Endothelial cell of umbilical vein (primary cell): ENCODE data around the gene KCNQ1OT1. TPM values are rescaled to one million over a fixed set of nuclear protein-coding genes. Genes with fewer than 3 reads are reported as not detected.

ENCODE experiments used
- BruUV-seq: library from RNA; stranded (reverse); fragments of 400-500 nt; replicated peaks from 2 replicates; lab custom pipeline; 2021; lab: Mats Ljungman, UMichigan
- CTCF ChIA-PET: fragments of 300-600, 350-600 bp; sonication (Branson Sonifier 250); formaldehyde crosslinking; loops from one replicate; lab custom pipeline; 2021; ENCODE audit warnings: antibody characterized with exemption, inconsistent platforms; lab: Charles Lee
- POLR2A ChIA-PET: fragments of 300-600, 350-600 bp; sonication (Branson Sonifier 250); formaldehyde crosslinking; loops from one replicate; lab custom pipeline; 2021; ENCODE audit warnings: antibody characterized with exemption, inconsistent platforms; lab: Charles Lee
- DNase-seq: peaks from one replicate; pipeline ENCODE4 v3.0.0-alpha.2; 2011; ENCODE audit warnings: low read depth, low spot score
- FAIRE-seq: peaks from 2 replicates; lab custom pipeline; 2011; peaks lifted over from hg19 to GRCh38; lab: Jason Lieb, UNC
- H2AFZ ChIP-seq: 2 replicates; pipeline ENCODE4 v1.6.0; 2012; ENCODE audit warnings: low read depth, low read length, control low read depth, inconsistent platforms
- H3K27ac ChIP-seq: 2 replicates; pipeline ENCODE4 v1.5.1; 2011; ENCODE audit warnings: low read depth, mild to moderate bottlenecking, control low read depth, low read length, moderate library complexity; ENCODE audit not compliant: insufficient read depth
- H3K27me3 ChIP-seq, 2 experiments: 2 replicates each; pipeline versions ENCODE4 v1.6.0 to v1.6.1; 2011; ENCODE audit warnings: low read length in 2 of 2, mixed read lengths in 1 of 2; ENCODE audit not compliant: control insufficient read depth in 2 of 2, insufficient read depth in 2 of 2
- H3K36me3 ChIP-seq, 2 experiments: 2 replicates in 1 of 2; 3 replicates in 1 of 2; pipeline ENCODE4 v1.5.1; 2011; ENCODE audit warnings: low read length in 2 of 2, mild to moderate bottlenecking in 1 of 2, moderate library complexity in 1 of 2; ENCODE audit not compliant: control insufficient read depth in 2 of 2, insufficient read depth in 2 of 2; ENCODE audit errors: extremely low read depth in 1 of 2
- H3K4me1 ChIP-seq: 3 replicates; pipeline ENCODE4 v1.5.1; 2011; ENCODE audit warnings: mild to moderate bottlenecking, low read length; ENCODE audit not compliant: control insufficient read depth, insufficient read depth; ENCODE audit errors: extremely low read depth
- H3K4me2 ChIP-seq: 2 replicates; pipeline ENCODE4 v1.6.1; 2011; ENCODE audit warnings: low read length, control low read depth, mixed read lengths; ENCODE audit not compliant: insufficient read depth
- H3K4me3 ChIP-seq, 3 experiments: fragments of 200-600 bp in 1 of 3; sonication (generic), shearing (Covaris generic) in 1 of 3; replicated peaks in 1 of 3; 2 replicates each; pipeline ENCODE4 v1.5.1; 2011 to 2016; ENCODE audit warnings: control low read depth in 3 of 3, low read length in 3 of 3, mild to moderate bottlenecking in 2 of 3, inconsistent platforms in 1 of 3, low read depth in 1 of 3, moderate library complexity in 1 of 3; ENCODE audit not compliant: insufficient read depth in 1 of 3
- H3K79me2 ChIP-seq: 2 replicates; pipeline ENCODE4 v1.6.0; 2012; ENCODE audit warnings: low read length, inconsistent platforms; ENCODE audit not compliant: control insufficient read depth, insufficient read depth
- H3K9ac ChIP-seq: replicated peaks from 2 replicates; pipeline ENCODE3; 2011; ENCODE audit warnings: low read length, control low read depth; ENCODE audit not compliant: insufficient read depth; ENCODE audit errors: extremely low read depth
- H3K9me1 ChIP-seq: replicated peaks from 3 replicates; pipeline ENCODE4 v1.6.0; 2011; ENCODE audit warnings: mild to moderate bottlenecking, low read length; ENCODE audit not compliant: control insufficient read depth, insufficient read depth; ENCODE audit errors: extremely low read depth
- H3K9me3 ChIP-seq: replicated peaks from 2 replicates; pipeline ENCODE4 v1.5.1; 2012; ENCODE audit warnings: low read length, inconsistent platforms; ENCODE audit not compliant: control insufficient read depth, insufficient read depth
- H4K20me1 ChIP-seq: replicated peaks from 2 replicates; pipeline ENCODE3; 2011; ENCODE audit warnings: mild to moderate bottlenecking, low read length; ENCODE audit not compliant: control insufficient read depth, insufficient read depth; ENCODE audit errors: extremely low read depth
- CTCF ChIP-seq, 2 donors: IDR thresholded peaks; 1 replicate in 1 of 2; 2 replicates in 1 of 2; pipeline ENCODE4 v1.5.1; 2011; ENCODE audit warnings: low read length in 2 of 2, mild to moderate bottlenecking in 2 of 2, moderate library complexity in 2 of 2, control low read depth in 1 of 2, inconsistent platforms in 1 of 2, low read depth in 1 of 2; ENCODE audit not compliant: insufficient read depth in 1 of 2; ENCODE audit errors: extremely low read depth in 1 of 2
- EZH2 ChIP-seq: IDR thresholded peaks from 2 replicates; pipeline ENCODE4 v1.6.1; 2012; ENCODE audit warnings: borderline replicate concordance, low read depth, mild to moderate bottlenecking, moderate library complexity, low read length, inconsistent platforms; ENCODE audit not compliant: severe bottlenecking
- FOS ChIP-seq: IDR thresholded peaks from 2 replicates; pipeline ENCODE4 v1.6.1; 2011; ENCODE audit warnings: mild to moderate bottlenecking, low read length, moderate library complexity, borderline replicate concordance; ENCODE audit not compliant: insufficient read depth
- GATA2 ChIP-seq: IDR thresholded peaks from 2 replicates; pipeline ENCODE4 v1.7.0; 2011; ENCODE audit warnings: low read depth, mild to moderate bottlenecking, moderate library complexity, mixed read lengths, low read length; ENCODE audit not compliant: insufficient read length, insufficient read depth
- JUN ChIP-seq: IDR thresholded peaks from 2 replicates; pipeline ENCODE4 v1.6.1; 2011; ENCODE audit warnings: borderline replicate concordance, low read depth; ENCODE audit not compliant: insufficient read length, insufficient read depth
- MYC ChIP-seq: IDR thresholded peaks from one replicate; pipeline ENCODE4 v1.6.1; 2011; ENCODE audit warnings: mild to moderate bottlenecking, low read depth, low read length
- POLR2A ChIP-seq: IDR thresholded peaks from 2 replicates; pipeline ENCODE4 v1.6.1; 2012; ENCODE audit warnings: low read depth, mild to moderate bottlenecking, control low read depth, low read length
- POLR2AphosphoS5 ChIP-seq: IDR thresholded peaks from 2 replicates; pipeline ENCODE4 v1.6.1; 2012; ENCODE audit warnings: low read depth, mild to moderate bottlenecking, control low read depth, low read length, moderate library complexity; ENCODE audit not compliant: insufficient read depth
- dilution Hi-C: fragments of 300-500 bp; cut with MboI; formaldehyde crosslinking; loops from one replicate; pipeline ENCODE4 v1.15.0; 2019; ENCODE audit warnings: low sequenced_read_pairs; ENCODE audit not compliant: extremely low pct_ligation_motif_present
- intact Hi-C: fragments of 100-400 bp; cut with micrococcal nuclease; formaldehyde crosslinking; loops from one replicate; pipeline ENCODE4 v1.10.0; 2022
- polyA plus RNA-seq, 4 experiments: library from polyadenylated mRNA; depleted of rRNA in 3 of 4; stranded (reverse) in 3 of 4; unstranded in 1 of 4; fragments of >200 nt; gene quantifications; 2 replicates each; pipeline versions ENCODE4 v1.2.1 to v1.2.3, GENCODE V29; 2011 to 2012; ENCODE audit warnings: missing spikeins in 1 of 4
- total RNA-seq: library from RNA; stranded (reverse); gene quantifications from 2 replicates; pipeline ENCODE4 v1.2.3, GENCODE V29; 2021
- TF ChIP-seq, protein P1 (sequence below): IDR thresholded peaks from 2 replicates; pipeline ENCODE4 v1.6.1; 2011; ENCODE audit not compliant: insufficient read depth, insufficient read length

Gene KCNQ1OT1
- total and polyA plus RNA-seq, 2 donors (not counting 3 experiments of a cell fraction or from before 2014, with no cell fraction given): 0.11 to 1.8 TPM

DNA sequence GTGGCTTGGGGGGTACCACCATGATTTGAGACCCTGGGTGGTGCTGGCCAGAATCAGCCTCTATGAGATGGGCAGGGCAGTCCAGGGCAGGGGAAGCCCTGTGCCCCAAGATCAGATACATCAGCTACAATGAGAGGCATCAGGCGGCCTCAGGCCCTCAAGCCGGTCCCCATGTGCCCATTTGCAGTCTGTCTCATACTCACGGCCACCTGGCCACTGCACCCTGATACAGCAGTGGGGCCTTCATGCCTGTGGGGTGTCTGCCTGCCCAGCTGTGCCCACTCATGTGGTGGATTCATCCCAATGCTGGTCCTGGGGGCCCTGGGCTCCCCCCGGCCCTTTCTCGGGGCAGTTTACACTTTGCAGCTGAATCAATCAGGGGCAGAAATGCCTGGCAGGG, 42.4 kb upstream of the KCNQ1OT1 start:
- no peaks in the 10 kb centered on the region for H3K9me3 ChIP-seq
- no peaks in the 10 kb centered on the region for H4K20me1 ChIP-seq
- H3K36me3 ChIP-seq: no peaks in the 10 kb centered on the region
- H3K9ac ChIP-seq: no peak overlapping the region
- DNase-seq: no peak
- intact Hi-C loops: no loop called here
- H3K4me1 ChIP-seq: no peaks in the 10 kb centered on the region
- FAIRE-seq: no peak
- TF ChIP-seq EZH2 (no peak), FOS (no peak), POLR2AphosphoS5 (no peak), GATA2 (no peak), MYC (no peak), JUN (no peak), CTCF (IDR thresholded peaks at IDR 0.05; ENCODE audit: extremely low read depth in 1 of 2, insufficient read depth in 1 of 2, low read depth in 1 of 2, low read length in 2 of 2) (no peak), POLR2A (no peak)
- TF ChIP-seq, protein P1, sequence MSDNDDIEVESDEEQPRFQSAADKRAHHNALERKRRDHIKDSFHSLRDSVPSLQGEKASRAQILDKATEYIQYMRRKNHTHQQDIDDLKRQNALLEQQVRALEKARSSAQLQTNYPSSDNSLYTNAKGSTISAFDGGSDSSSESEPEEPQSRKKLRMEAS: no peak
- no peak overlapping the region for H2AFZ ChIP-seq
- ChIA-PET POLR2A (no interaction called here), CTCF (no interaction called here)
- no peak overlapping the region for H3K4me2 ChIP-seq
- no peak overlapping the region for H3K27ac ChIP-seq
- BruUV-seq: no TSS peak
- no peak overlapping the region for H3K4me3 ChIP-seq
- dilution Hi-C loops: no loop called here
- no peaks in the 10 kb centered on the region for H3K27me3 ChIP-seq
- no peaks in the 10 kb centered on the region for H3K9me1 ChIP-seq
- H3K79me2 ChIP-seq: no peaks in the 10 kb centered on the region
